ENCODE results near the gene KIAA1328. TPM values are rescaled to one million over a fixed set of nuclear protein-coding genes. Genes with fewer than 3 reads are reported as not detected.

Gene KIAA1328
- 6.4 and 8.5 TPM in 2 replicates for polyA plus RNA-seq
- polyA minus RNA-seq, result 29.5 and 34.6 TPM in 2 replicates

- Histone ChIP-seq H3K27me3 (ENCODE audit: insufficient read depth, low read depth, low read length) (no peaks in the 10 kb centered on the region), H3K4me2 (ENCODE audit: low read length) (peak within 1 kb of the TSS; percentile 49), H3K4me3 (ENCODE audit: low read length) (peak within 1 kb of the TSS; percentile 80), H3F3A (ENCODE audit: insufficient read depth, low read length, poor library complexity, severe bottlenecking) (no peaks in the 10 kb centered on the region), H3K9ac (ENCODE audit: low read length) (peak within 1 kb of the TSS; percentile 79), H3K27ac (ENCODE audit: low read length) (peak within 1 kb of the TSS; percentile 70), H3K9me2 (ENCODE audit: insufficient read depth, low read length) (no peaks in the 10 kb centered on the region), H4K20me1 (ENCODE audit: insufficient read depth) (no peaks in the 10 kb centered on the region), H2AFZ (ENCODE audit: low read depth, low read length) (peak within 1 kb of the TSS; percentile 86), H3K79me2 (replicated peaks; ENCODE audit: insufficient read depth, low read length) (peaks cover 28% of the 10 kb centered on the region), H3K9me3 (ENCODE audit: low read length) (no peaks in the 10 kb centered on the region), H3K36me3 (ENCODE audit: insufficient read depth, low read length) (no peaks in the 10 kb centered on the region)
- TF ChIP-seq CTCF (IDR thresholded peaks at IDR 0.05; ENCODE audit: poor library complexity, severe bottlenecking) (peak; percentile 82), EZH2 (IDR thresholded peaks at IDR 0.05; ENCODE audit: borderline replicate concordance, insufficient read depth, low read length, poor library complexity, severe bottlenecking) (no peak), TAF1 (IDR thresholded peaks at IDR 0.05; ENCODE audit: low read depth) (no peak), RAD21 (conservative IDR thresholded peaks at IDR 0.05) (no peak), EP300 (conservative IDR thresholded peaks at IDR 0.05; ENCODE audit: poor library complexity, severe bottlenecking) (peak; percentile 60), MXI1 (conservative IDR thresholded peaks at IDR 0.05; ENCODE audit: poor library complexity, severe bottlenecking) (peak; percentile 74), POLR2AphosphoS5 (IDR thresholded peaks at IDR 0.05) (peak; percentile 85), SMC3 (conservative IDR thresholded peaks at IDR 0.05; ENCODE audit: poor library complexity) (peak; percentile 25)
- TF ChIP-seq, protein P1, sequence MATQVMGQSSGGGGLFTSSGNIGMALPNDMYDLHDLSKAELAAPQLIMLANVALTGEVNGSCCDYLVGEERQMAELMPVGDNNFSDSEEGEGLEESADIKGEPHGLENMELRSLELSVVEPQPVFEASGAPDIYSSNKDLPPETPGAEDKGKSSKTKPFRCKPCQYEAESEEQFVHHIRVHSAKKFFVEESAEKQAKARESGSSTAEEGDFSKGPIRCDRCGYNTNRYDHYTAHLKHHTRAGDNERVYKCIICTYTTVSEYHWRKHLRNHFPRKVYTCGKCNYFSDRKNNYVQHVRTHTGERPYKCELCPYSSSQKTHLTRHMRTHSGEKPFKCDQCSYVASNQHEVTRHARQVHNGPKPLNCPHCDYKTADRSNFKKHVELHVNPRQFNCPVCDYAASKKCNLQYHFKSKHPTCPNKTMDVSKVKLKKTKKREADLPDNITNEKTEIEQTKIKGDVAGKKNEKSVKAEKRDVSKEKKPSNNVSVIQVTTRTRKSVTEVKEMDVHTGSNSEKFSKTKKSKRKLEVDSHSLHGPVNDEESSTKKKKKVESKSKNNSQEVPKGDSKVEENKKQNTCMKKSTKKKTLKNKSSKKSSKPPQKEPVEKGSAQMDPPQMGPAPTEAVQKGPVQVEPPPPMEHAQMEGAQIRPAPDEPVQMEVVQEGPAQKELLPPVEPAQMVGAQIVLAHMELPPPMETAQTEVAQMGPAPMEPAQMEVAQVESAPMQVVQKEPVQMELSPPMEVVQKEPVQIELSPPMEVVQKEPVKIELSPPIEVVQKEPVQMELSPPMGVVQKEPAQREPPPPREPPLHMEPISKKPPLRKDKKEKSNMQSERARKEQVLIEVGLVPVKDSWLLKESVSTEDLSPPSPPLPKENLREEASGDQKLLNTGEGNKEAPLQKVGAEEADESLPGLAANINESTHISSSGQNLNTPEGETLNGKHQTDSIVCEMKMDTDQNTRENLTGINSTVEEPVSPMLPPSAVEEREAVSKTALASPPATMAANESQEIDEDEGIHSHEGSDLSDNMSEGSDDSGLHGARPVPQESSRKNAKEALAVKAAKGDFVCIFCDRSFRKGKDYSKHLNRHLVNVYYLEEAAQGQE (IDR thresholded peaks at IDR 0.05; ENCODE audit: borderline replicate concordance), result peak; percentile 54
These were observed at the start of gene KIAA1328, which contains the start of gene TPGS2 for GRCh38 chr18:36828630-36829361. Gene KIAA1328, plus strand, starts transcription at chr18:36829127. Its CDS starts 12 bp downstream, at chr18:36829139. Gene TPGS2, minus strand, starts transcription at chr18:36829002. Its CDS starts 235 bp downstream, at chr18:36828767.

GRCh38 chr18:36780748-36781147 is 48.2 kb upstream of the KIAA1328 start:
- Histone ChIP-seq H2AFZ (ENCODE audit: low read depth, low read length) (no peak overlapping the region), H3K27ac (ENCODE audit: low read length) (no peak overlapping the region), H3K9me2 (ENCODE audit: insufficient read depth, low read length) (no peaks in the 10 kb centered on the region), H3F3A (ENCODE audit: insufficient read depth, low read length, poor library complexity, severe bottlenecking) (no peaks in the 10 kb centered on the region), H3K9me3 (ENCODE audit: low read length) (no peaks in the 10 kb centered on the region), H3K36me3 (ENCODE audit: insufficient read depth, low read length) (no peaks in the 10 kb centered on the region), H4K20me1 (ENCODE audit: insufficient read depth) (no peaks in the 10 kb centered on the region), H3K4me2 (ENCODE audit: low read length) (no peak overlapping the region), H3K4me3 (ENCODE audit: low read length) (no peak overlapping the region), H3K27me3 (ENCODE audit: insufficient read depth, low read depth, low read length) (no peaks in the 10 kb centered on the region), H3K9ac (ENCODE audit: low read length) (no peak overlapping the region), H3K79me2 (replicated peaks; ENCODE audit: insufficient read depth, low read length) (no peaks in the 10 kb centered on the region)
- TF ChIP-seq RAD21 (conservative IDR thresholded peaks at IDR 0.05), result no peak
- no peak for TF ChIP-seq SMC3 (conservative IDR thresholded peaks at IDR 0.05; ENCODE audit: poor library complexity)
- no peak for TF ChIP-seq MXI1 (conservative IDR thresholded peaks at IDR 0.05; ENCODE audit: poor library complexity, severe bottlenecking)
- TF ChIP-seq CTCF (IDR thresholded peaks at IDR 0.05; ENCODE audit: poor library complexity, severe bottlenecking), result no peak
- no peak for TF ChIP-seq POLR2AphosphoS5 (IDR thresholded peaks at IDR 0.05)
- TF ChIP-seq TAF1 (IDR thresholded peaks at IDR 0.05; ENCODE audit: low read depth), result no peak
- no peak for TF ChIP-seq EZH2 (IDR thresholded peaks at IDR 0.05; ENCODE audit: borderline replicate concordance, insufficient read depth, low read length, poor library complexity, severe bottlenecking)
- TF ChIP-seq, protein P1 (IDR thresholded peaks at IDR 0.05; ENCODE audit: borderline replicate concordance), result no peak
- TF ChIP-seq EP300 (conservative IDR thresholded peaks at IDR 0.05; ENCODE audit: poor library complexity, severe bottlenecking), result no peak

Measured in neural cell (in vitro differentiated cells).